Right lung (tissue), 5 donors: Measurements from ENCODE around the gene SLC26A8. TPM values are rescaled to one million over a fixed set of nuclear protein-coding genes. Genes with fewer than 3 reads are reported as not detected.
"Not testable (repeated sequence)": the region's sequence is repeated elsewhere in the genome, so short reads cannot be mapped to it uniquely, and the experiment has no call there.

Experiments
- DNase-seq, 2 donors: peaks; one replicate each; pipeline ENCODE4 v3.0.0-alpha.2; 2013
- polyA plus RNA-seq, 5 donors: library from polyadenylated mRNA; unstranded; fragments of 120-200 nt; gene quantifications; one replicate each; pipeline versions ENCODE4 v1.2.1 to v1.2.3, GENCODE V29; 2013; ENCODE audit warnings: inconsistent platforms in 1 of 5, low replicate concordance in 1 of 5; ENCODE audit not compliant: insufficient read length in 5 of 5, insufficient read depth in 1 of 5

The SLC26A8 gene
- polyA plus RNA-seq, 5 donors = 0.26 to 0.60 (median 0.48) TPM

GRCh38 chr6:36018339-36018738, 6.1 kb downstream of the SLC26A8 start:
- no peak for DNase-seq

- DNase-seq = no peak
Measured at GRCh38 chr6:36015666-36016065, 8.8 kb downstream of the SLC26A8 start.

DNA sequence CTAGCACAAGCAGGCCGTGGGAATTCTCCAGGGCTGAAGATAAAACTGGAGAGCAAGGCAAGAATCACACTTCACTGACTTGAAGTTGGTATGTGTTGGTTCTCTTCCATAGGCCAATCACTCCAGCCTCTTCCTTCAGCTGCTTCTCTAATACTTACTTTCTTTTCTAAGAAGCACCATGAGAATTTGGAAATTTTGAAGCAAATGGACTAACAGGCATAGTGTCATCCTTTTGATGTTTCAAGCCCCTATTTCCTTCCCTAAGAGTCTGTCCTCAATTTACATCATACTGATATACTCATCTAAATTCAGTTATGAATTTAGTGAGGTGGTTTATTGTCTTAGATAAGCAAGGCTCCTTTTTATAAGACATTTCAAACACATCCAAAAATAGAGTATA, 24.0 kb downstream of the SLC26A8 start:
- DNase-seq = no peak

GRCh38 chr6:35993150-35993549, 31.3 kb downstream of the SLC26A8 start:
- DNase-seq = no peak

DNA sequence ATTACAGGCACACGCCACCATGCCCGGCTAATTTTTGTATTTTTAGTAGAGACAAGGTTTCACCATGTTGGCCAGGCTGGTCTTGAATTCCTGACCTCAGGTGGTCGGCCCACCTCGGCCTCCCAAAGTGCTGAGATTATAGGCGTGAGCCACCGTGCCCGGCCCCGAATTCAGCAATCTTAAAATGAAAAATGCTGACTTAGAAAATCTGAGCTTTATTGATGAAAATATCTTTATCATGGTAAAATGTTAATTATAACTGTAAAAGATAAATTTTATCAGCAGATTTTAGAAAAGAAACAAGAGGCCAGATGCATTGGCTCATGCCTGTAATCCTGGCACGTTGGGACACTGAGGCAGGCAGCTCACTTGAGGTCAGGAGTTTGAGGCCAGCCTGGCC, 36.4 kb downstream of the SLC26A8 start:
- not testable (repeated sequence) for DNase-seq

DNA sequence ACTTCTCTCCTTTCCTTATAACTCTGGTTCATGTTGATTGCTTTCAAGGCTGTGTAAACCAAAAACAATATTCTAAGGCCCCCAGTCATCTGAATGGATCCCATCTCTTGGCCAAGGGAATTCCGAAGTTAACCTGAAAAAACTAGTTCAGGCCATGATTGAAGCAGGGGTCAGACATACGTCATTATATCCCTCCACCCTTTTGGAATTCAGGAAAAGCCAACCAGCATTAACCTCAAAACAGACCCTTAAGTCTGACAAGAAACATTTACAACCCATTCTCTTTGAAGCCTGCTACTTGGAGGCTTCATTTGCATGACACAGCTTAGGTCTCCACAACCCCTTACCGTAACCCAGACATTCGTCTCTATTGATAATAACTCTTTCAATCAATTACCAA, 39.7 kb downstream of the SLC26A8 start:
- no peak for DNase-seq

- no peak for DNase-seq
Measured at GRCh38 chr6:35980991-35981645, 43.3 kb downstream of the SLC26A8 start.

- DNase-seq = not testable (repeated sequence)
Measured at GRCh38 chr6:35980126-35980525, 44.3 kb downstream of the SLC26A8 start.

DNA sequence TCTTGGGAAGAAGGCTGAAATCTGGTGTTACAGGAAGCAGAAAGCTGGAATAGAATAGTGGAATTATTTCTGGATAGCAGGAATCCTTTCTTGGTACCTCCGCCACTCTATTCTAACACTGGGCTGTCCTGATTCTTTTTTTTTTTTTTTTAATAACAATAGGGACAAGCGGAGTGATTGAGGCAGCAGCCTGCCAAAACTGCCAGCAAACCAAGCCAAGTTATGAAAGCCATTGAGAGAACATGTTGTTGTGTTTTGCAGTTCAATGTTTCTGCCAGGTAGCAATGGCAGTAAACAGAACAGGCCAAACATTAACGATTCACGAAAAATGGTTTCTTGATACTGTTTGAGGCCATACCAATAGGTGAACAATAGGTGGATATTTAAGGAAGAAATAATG, 47.1 kb downstream of the SLC26A8 start:
- DNase-seq = no peak

GRCh38 chr6:35973670-35974222, 50.7 kb downstream of the SLC26A8 start:
- DNase-seq = no peak

- no peak for DNase-seq
Measured at GRCh38 chr6:35972471-35973367, 51.7 kb downstream of the SLC26A8 start.

DNA sequence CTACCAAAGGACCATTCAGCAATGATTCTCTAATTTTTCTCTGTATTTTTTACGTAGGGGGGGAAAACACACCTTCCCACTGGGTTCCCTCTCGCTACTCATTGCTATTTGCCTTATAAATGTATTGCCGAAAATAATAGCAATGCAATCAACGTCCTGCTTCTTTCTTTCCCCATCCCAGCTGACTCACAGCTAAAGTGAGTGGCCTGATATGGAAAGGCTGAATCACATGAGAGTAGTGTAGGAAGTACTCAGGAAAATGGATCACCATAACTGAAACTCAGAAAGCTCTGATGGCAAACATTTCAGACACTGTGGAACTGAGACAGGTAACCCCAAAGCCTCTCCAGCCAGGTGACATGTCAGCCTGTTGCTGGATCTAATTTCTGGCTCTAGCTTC, 54.3 kb downstream of the SLC26A8 start:
- no peak for DNase-seq

DNA sequence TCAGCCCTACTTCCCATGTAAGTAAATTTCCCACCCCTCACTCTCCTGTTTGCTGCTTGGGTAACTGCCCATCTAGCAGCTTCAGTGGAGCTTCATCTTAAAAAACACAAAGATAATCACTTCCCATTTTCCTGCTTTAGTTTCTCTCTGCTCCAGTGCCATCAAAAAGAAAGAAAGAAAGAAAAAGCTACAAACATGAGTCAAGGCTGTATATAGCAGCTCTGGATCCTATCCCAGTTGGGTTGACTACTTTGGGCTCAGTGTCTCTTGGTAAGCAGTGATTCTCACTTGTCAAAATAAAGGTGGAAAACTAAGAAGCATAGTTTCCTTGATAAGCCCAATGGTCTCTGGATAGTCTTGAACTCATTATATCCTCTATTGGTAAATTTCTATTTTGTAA, 54.8 kb downstream of the SLC26A8 start:
- DNase-seq = no peak

- DNase-seq = no peak
Measured at GRCh38 chr6:35968821-35969220, 55.6 kb downstream of the SLC26A8 start.

GRCh38 chr6:35967076-35967774, 57.2 kb downstream of the SLC26A8 start:
- DNase-seq = no peak

GRCh38 chr6:35962779-35963560, 61.5 kb downstream of the SLC26A8 start:
- no peak for DNase-seq

- DNase-seq = no peak
Measured at GRCh38 chr6:35960187-35960586, 64.3 kb downstream of the SLC26A8 start.

DNA sequence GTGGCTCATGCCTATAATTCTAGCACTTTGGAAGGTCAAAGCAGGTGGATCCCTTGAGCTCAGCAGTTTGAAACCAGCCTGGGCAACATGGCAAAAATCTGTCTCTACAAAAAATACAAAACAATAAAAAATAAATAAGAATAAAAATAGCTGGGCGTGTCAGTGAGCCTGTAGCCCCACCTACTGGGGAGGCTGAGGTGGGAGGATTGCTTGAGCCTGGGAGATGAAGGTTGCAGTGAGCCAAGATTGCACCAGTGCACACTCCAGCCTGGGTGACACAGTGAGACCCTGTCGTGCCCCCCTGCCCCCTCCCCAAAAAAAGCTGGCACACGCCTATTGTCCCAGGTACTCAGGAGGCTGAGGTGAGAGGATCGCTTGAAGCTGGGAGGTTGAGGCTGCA, 68.5 kb downstream of the SLC26A8 start:
- no peak for DNase-seq

GRCh38 chr6:35955521-35955920, 68.9 kb downstream of the SLC26A8 start:
- DNase-seq = no peak

GRCh38 chr6:35955071-35955470, 69.4 kb downstream of the SLC26A8 start:
- DNase-seq = no peak

DNA sequence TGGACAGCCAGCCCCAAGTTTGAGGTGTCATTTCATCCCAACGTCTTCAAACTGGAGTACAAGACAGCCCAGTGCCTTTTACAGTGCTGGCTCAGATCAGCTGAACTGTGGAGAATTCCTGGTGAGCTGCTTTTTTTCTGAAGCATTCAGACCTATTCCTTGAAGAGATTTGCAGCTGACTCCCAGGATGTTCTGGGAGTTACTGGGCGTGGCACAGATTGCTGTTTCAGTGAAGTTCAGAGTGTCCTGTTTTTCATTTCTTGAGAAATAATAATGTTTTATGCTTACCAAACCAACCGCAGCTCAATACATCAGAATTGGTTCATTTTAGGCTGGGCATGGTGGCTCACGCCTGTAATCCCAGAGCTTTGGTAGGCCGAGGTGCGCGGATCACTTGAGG, 70.1 kb downstream of the SLC26A8 start:
- no peak for DNase-seq

GRCh38 chr6:35948725-35949124, 75.7 kb downstream of the SLC26A8 start:
- no peak for DNase-seq
